Measurements from ENCODE around the gene PON1.

PON1 gene

GRCh38 chr7:95340491-95340890, 16.2 kb upstream of the PON1 start:
- no peaks in the 10 kb centered on the region for H3K79me2 ChIP-seq (ENCODE audit: low read length)
- H3K4me2 ChIP-seq (ENCODE audit: low read length), result no peak overlapping the region
- no peak overlapping the region for H3K4me3 ChIP-seq (ENCODE audit: low read length)
- no peaks in the 10 kb centered on the region for H3K9me3 ChIP-seq (ENCODE audit: insufficient read depth, low read length)
- TF ChIP-seq CTCF (IDR thresholded peaks at IDR 0.05; ENCODE audit: low read depth, low read length) (no peak), EZH2phosphoT487 (IDR thresholded peaks at IDR 0.05; ENCODE audit: low read depth) (no peak)
- peaks cover 5% of the 10 kb centered on the region; the same call in 1 of the 2 replicates for H3K4me1 ChIP-seq (ENCODE audit: low read length)
- H3K36me3 ChIP-seq (replicated peaks; ENCODE audit: low read depth, low read length), result no peaks in the 10 kb centered on the region
- H3K9ac ChIP-seq (ENCODE audit: low read length), result no peak overlapping the region
- H3K27ac ChIP-seq (ENCODE audit: low read length), result no peak overlapping the region
- H3K27me3 ChIP-seq (ENCODE audit: low read depth, low read length), result no peaks in the 10 kb centered on the region
- no peaks in the 10 kb centered on the region for H4K20me1 ChIP-seq (ENCODE audit: insufficient read depth, low read length)
- no peak overlapping the region for H2AFZ ChIP-seq (ENCODE audit: low read depth, low read length)

- H3K4me1 ChIP-seq (ENCODE audit: low read length), result peaks cover 5% of the 10 kb centered on the region; the same call in 1 of the 2 replicates
- no peak overlapping the region for H2AFZ ChIP-seq (ENCODE audit: low read depth, low read length)
- H3K79me2 ChIP-seq (ENCODE audit: low read length), result no peaks in the 10 kb centered on the region
- no peak overlapping the region for H3K4me2 ChIP-seq (ENCODE audit: low read length)
- no peak overlapping the region for H3K4me3 ChIP-seq (ENCODE audit: low read length)
- H3K9me3 ChIP-seq (ENCODE audit: insufficient read depth, low read length), result no peaks in the 10 kb centered on the region
- no peak overlapping the region for H3K27ac ChIP-seq (ENCODE audit: low read length)
- TF ChIP-seq EZH2phosphoT487 (IDR thresholded peaks at IDR 0.05; ENCODE audit: low read depth) (no peak), CTCF (IDR thresholded peaks at IDR 0.05; ENCODE audit: low read depth, low read length) (no peak)
- no peaks in the 10 kb centered on the region for H3K27me3 ChIP-seq (ENCODE audit: low read depth, low read length)
- no peaks in the 10 kb centered on the region for H3K36me3 ChIP-seq (replicated peaks; ENCODE audit: low read depth, low read length)
- no peak overlapping the region for H3K9ac ChIP-seq (ENCODE audit: low read length)
- no peaks in the 10 kb centered on the region for H4K20me1 ChIP-seq (ENCODE audit: insufficient read depth, low read length)
Measured at GRCh38 chr7:95338832-95339231, 14.5 kb upstream of the PON1 start.

GRCh38 chr7:95335093-95335492, 10.8 kb upstream of the PON1 start:
- H3K4me3 ChIP-seq (ENCODE audit: low read length), result no peak overlapping the region
- no peaks in the 10 kb centered on the region for H3K36me3 ChIP-seq (replicated peaks; ENCODE audit: low read depth, low read length)
- no peaks in the 10 kb centered on the region for H3K79me2 ChIP-seq (ENCODE audit: low read length)
- H4K20me1 ChIP-seq (ENCODE audit: insufficient read depth, low read length), result no peaks in the 10 kb centered on the region
- no peaks in the 10 kb centered on the region for H3K27me3 ChIP-seq (ENCODE audit: low read depth, low read length)
- no peak overlapping the region for H3K27ac ChIP-seq (ENCODE audit: low read length)
- TF ChIP-seq CTCF (IDR thresholded peaks at IDR 0.05; ENCODE audit: low read depth, low read length) (no peak), EZH2phosphoT487 (IDR thresholded peaks at IDR 0.05; ENCODE audit: low read depth) (no peak)
- H3K4me2 ChIP-seq (ENCODE audit: low read length), result no peak overlapping the region
- H2AFZ ChIP-seq (ENCODE audit: low read depth, low read length), result no peak overlapping the region
- peaks cover 16% of the 10 kb centered on the region for H3K4me1 ChIP-seq (ENCODE audit: low read length)
- no peak overlapping the region for H3K9ac ChIP-seq (ENCODE audit: low read length)
- no peaks in the 10 kb centered on the region for H3K9me3 ChIP-seq (ENCODE audit: insufficient read depth, low read length)

- H3K9ac ChIP-seq (ENCODE audit: low read length), result no peak overlapping the region
- no peaks in the 10 kb centered on the region for H3K79me2 ChIP-seq (ENCODE audit: low read length)
- H3K27me3 ChIP-seq (ENCODE audit: low read depth, low read length), result no peaks in the 10 kb centered on the region
- no peak overlapping the region for H2AFZ ChIP-seq (ENCODE audit: low read depth, low read length)
- H3K4me3 ChIP-seq (ENCODE audit: low read length), result no peak overlapping the region
- no peak overlapping the region for H3K4me2 ChIP-seq (ENCODE audit: low read length)
- no peak overlapping the region for H3K27ac ChIP-seq (ENCODE audit: low read length)
- TF ChIP-seq CTCF (IDR thresholded peaks at IDR 0.05; ENCODE audit: low read depth, low read length) (no peak), EZH2phosphoT487 (IDR thresholded peaks at IDR 0.05; ENCODE audit: low read depth) (no peak)
- peaks cover 13% of the 10 kb centered on the region for H3K4me1 ChIP-seq (ENCODE audit: low read length)
- no peaks in the 10 kb centered on the region for H4K20me1 ChIP-seq (ENCODE audit: insufficient read depth, low read length)
- H3K36me3 ChIP-seq (replicated peaks; ENCODE audit: low read depth, low read length), result no peaks in the 10 kb centered on the region
- H3K9me3 ChIP-seq (ENCODE audit: insufficient read depth, low read length), result no peaks in the 10 kb centered on the region
Measured at GRCh38 chr7:95334447-95334846, 10.1 kb upstream of the PON1 start.
